BLaER1 treated with 17β-estradiol and CSF1 and Interleukin-3, amounts not matched to agents 10 nM and 100 nM (cell line): ENCODE results near the gene TYMS.

Source experiments
- H3K27ac ChIP-seq, 11 experiments: shearing (Covaris generic); formaldehyde crosslinking; 2 replicates each; pipeline ENCODE4 v1.8.1; 2022
- H3K27me3 ChIP-seq, 11 experiments: shearing (Covaris generic); formaldehyde crosslinking; 2 replicates each; pipeline ENCODE4 v1.8.1; 2022
- H3K36me3 ChIP-seq, 11 experiments: shearing (Covaris generic); formaldehyde crosslinking; 2 replicates each; pipeline ENCODE4 v1.8.1; 2022
- H3K4me1 ChIP-seq, 10 experiments: shearing (Covaris generic); formaldehyde crosslinking; 2 replicates each; pipeline ENCODE4 v1.8.1; 2022
- H3K4me2 ChIP-seq, 11 experiments: shearing (Covaris generic); formaldehyde crosslinking; 2 replicates each; pipeline ENCODE4 v1.8.1; 2022
- H3K4me3 ChIP-seq, 10 experiments: shearing (Covaris generic); formaldehyde crosslinking; 2 replicates each; pipeline ENCODE4 v1.8.1; 2022
- H3K9ac ChIP-seq, 11 experiments: shearing (Covaris generic); formaldehyde crosslinking; 2 replicates each; pipeline ENCODE4 v1.8.1; 2022
- H3K9me3 ChIP-seq, 11 experiments: shearing (Covaris generic); formaldehyde crosslinking; replicated peaks in 1 of 11; 2 replicates each; pipeline ENCODE4 v1.8.1; 2022
- H4K20me1 ChIP-seq, 11 experiments: shearing (Covaris generic); formaldehyde crosslinking; 2 replicates each; pipeline ENCODE4 v1.8.1; 2022
- Cebpa-rat ChIP-seq, 11 experiments: shearing (Covaris generic); IDR thresholded peaks; 2 replicates each; pipeline ENCODE4 v1.8.1; 2022

TYMS gene

GRCh38 chr18:654601-655000 lies 2.9 kb upstream of the TYMS start:
- TF ChIP-seq Cebpa-rat (IDR thresholded peaks at IDR 0.05) = no peak
- Histone ChIP-seq H3K4me2 (no peak overlapping the region), H3K4me3 (no peak overlapping the region), H3K4me1 (peaks cover 13 to 40% (median 34%) of the 10 kb centered on the region in 10 experiments), H3K9ac (no peak overlapping the region), H3K9me3 (peaks cover 0 to 6% (median 4%) of the 10 kb centered on the region in 11 experiments; a peak in 12 of 22 replicates), H4K20me1 (peaks cover 0 to 8% (median 0%) of the 10 kb centered on the region in 11 experiments; a peak in 1 of 22 replicates), H3K36me3 (peaks cover 0 to 10% (median 9%) of the 10 kb centered on the region in 11 experiments; a peak in 16 of 22 replicates), H3K27me3 (peaks cover 0 to 9% (median 0%) of the 10 kb centered on the region in 11 experiments; a peak in 1 of 22 replicates), H3K27ac (no peak overlapping the region)

GRCh38 chr18:655445-655844 lies 2.0 kb upstream of the TYMS start:
- peaks cover 0 to 9% (median 0%) of the 10 kb centered on the region in 11 experiments; a peak in 1 of 22 replicates for H3K27me3 ChIP-seq
- TF ChIP-seq Cebpa-rat (IDR thresholded peaks at IDR 0.05) = no peak
- H3K4me1 ChIP-seq = peaks cover 9 to 40% (median 32%) of the 10 kb centered on the region in 10 experiments
- peaks cover 0 to 14% (median 12%) of the 10 kb centered on the region in 11 experiments; a peak in 17 of 22 replicates for H3K9me3 ChIP-seq
- peaks cover 0 to 8% (median 0%) of the 10 kb centered on the region in 11 experiments; a peak in 2 of 22 replicates for H4K20me1 ChIP-seq
- H3K36me3 ChIP-seq = peaks cover 0 to 19% (median 17%) of the 10 kb centered on the region in 11 experiments; a peak in 18 of 22 replicates
- H3K27ac ChIP-seq = no peak overlapping the region
- H3K4me3 ChIP-seq = no peak overlapping the region
- no peak overlapping the region for H3K9ac ChIP-seq
- H3K4me2 ChIP-seq = peak overlapping the region in 5 of 11 experiments; percentile 83 to 97 (median 91); a peak in 7 of 22 replicates

GRCh38 chr18:658001-658946 lies 821 bp downstream of the TYMS start:
- Histone ChIP-seq H3K4me2 (peak overlapping the region; percentile 83 to 98 (median 91)), H3K27ac (peak overlapping the region in 10 of 11 experiments; percentile 43 to 99 (median 94); a peak in 20 of 22 replicates), H3K9ac (peak overlapping the region; percentile 73 to 99 (median 95)), H3K4me1 (peaks cover 6 to 29% (median 25%) of the 10 kb centered on the region in 10 experiments; a peak in 18 of 20 replicates), H4K20me1 (peaks cover 0 to 8% (median 0%) of the 10 kb centered on the region in 11 experiments; a peak in 2 of 22 replicates), H3K9me3 (peaks cover 0 to 34% (median 33%) of the 10 kb centered on the region in 11 experiments; a peak in 18 of 22 replicates), H3K4me3 (peak overlapping the region; percentile 75 to 98 (median 96)), H3K27me3 (peaks cover 0 to 9% (median 0%) of the 10 kb centered on the region in 11 experiments; a peak in 1 of 22 replicates), H3K36me3 (peaks cover 0 to 40% (median 36%) of the 10 kb centered on the region in 11 experiments; a peak in 19 of 22 replicates)
- TF ChIP-seq Cebpa-rat (IDR thresholded peaks at IDR 0.05) = no peak

GRCh38 chr18:658947-659533 lies 1.6 kb downstream of the TYMS start:
- peaks cover 0 to 41% (median 36%) of the 10 kb centered on the region in 11 experiments; a peak in 19 of 22 replicates for H3K36me3 ChIP-seq
- peak overlapping the region in 9 of 11 experiments; percentile 80 to 99 (median 94); a peak in 18 of 22 replicates for H3K27ac ChIP-seq
- peaks cover 0 to 8% (median 0%) of the 10 kb centered on the region in 11 experiments; a peak in 2 of 22 replicates for H4K20me1 ChIP-seq
- peaks cover 0 to 9% (median 0%) of the 10 kb centered on the region in 11 experiments; a peak in 1 of 22 replicates for H3K27me3 ChIP-seq
- peak overlapping the region; percentile 75 to 98 (median 96) for H3K4me3 ChIP-seq
- H3K4me2 ChIP-seq = peak overlapping the region; percentile 83 to 98 (median 91)
- TF ChIP-seq Cebpa-rat (IDR thresholded peaks at IDR 0.05) = no peak
- peaks cover 6 to 29% (median 25%) of the 10 kb centered on the region in 10 experiments; a peak in 18 of 20 replicates for H3K4me1 ChIP-seq
- H3K9me3 ChIP-seq = peaks cover 0 to 34% (median 33%) of the 10 kb centered on the region in 11 experiments; a peak in 18 of 22 replicates
- peak overlapping the region; percentile 73 to 99 (median 95); a peak in 19 of 22 replicates for H3K9ac ChIP-seq

- H3K9ac ChIP-seq = peak overlapping the region in 8 of 11 experiments; percentile 89 to 99 (median 96); a peak in 10 of 22 replicates
- H3K36me3 ChIP-seq = peaks cover 0 to 43% (median 36%) of the 10 kb centered on the region in 11 experiments; a peak in 19 of 22 replicates
- H3K9me3 ChIP-seq = peaks cover 0 to 34% (median 33%) of the 10 kb centered on the region in 11 experiments; a peak in 18 of 22 replicates
- no peak for TF ChIP-seq Cebpa-rat (IDR thresholded peaks at IDR 0.05)
- H4K20me1 ChIP-seq = peaks cover 0 to 8% (median 0%) of the 10 kb centered on the region in 11 experiments; a peak in 2 of 22 replicates
- peak overlapping the region in 8 of 10 experiments; percentile 75 to 98 (median 96); a peak in 12 of 20 replicates for H3K4me3 ChIP-seq
- H3K27me3 ChIP-seq = peaks cover 0 to 9% (median 0%) of the 10 kb centered on the region in 11 experiments; a peak in 1 of 22 replicates
- peak overlapping the region in 6 of 11 experiments; percentile 3 to 96 (median 94); a peak in 4 of 22 replicates for H3K27ac ChIP-seq
- peaks cover 6 to 29% (median 25%) of the 10 kb centered on the region in 10 experiments; a peak in 18 of 20 replicates for H3K4me1 ChIP-seq
- H3K4me2 ChIP-seq = peak overlapping the region in 10 of 11 experiments; percentile 83 to 98 (median 92); a peak in 19 of 22 replicates
These were observed 2.1 kb downstream of the TYMS start for GRCh38 chr18:659597-659996.

GRCh38 chr18:662197-662596 lies 4.7 kb downstream of the TYMS start:
- H4K20me1 ChIP-seq = peaks cover 0 to 18% (median 8%) of the 10 kb centered on the region in 11 experiments; a peak in 14 of 22 replicates
- no peak overlapping the region for H3K4me2 ChIP-seq
- no peak overlapping the region for H3K9ac ChIP-seq
- H3K9me3 ChIP-seq = peaks cover 0 to 38% (median 34%) of the 10 kb centered on the region in 11 experiments; a peak in 18 of 22 replicates
- TF ChIP-seq Cebpa-rat (IDR thresholded peaks at IDR 0.05) = no peak
- H3K36me3 ChIP-seq = peaks cover 0 to 52% (median 44%) of the 10 kb centered on the region in 11 experiments; a peak in 19 of 22 replicates
- no peak overlapping the region for H3K27ac ChIP-seq
- 0 out of 22 replicates have a peak, but pooled peaks cover 0 to 2% (median 0%) of the 10 kb centered on the region in 11 experiments for H3K27me3 ChIP-seq
- peaks cover 6 to 18% (median 15%) of the 10 kb centered on the region in 10 experiments; a peak in 17 of 20 replicates for H3K4me1 ChIP-seq
- H3K4me3 ChIP-seq = peak overlapping the region in 3 of 10 experiments; percentile 1 to 29 (median 5); a peak in 4 of 20 replicates

GRCh38 chr18:666177-666576 lies 8.7 kb downstream of the TYMS start:
- no peaks in the 10 kb centered on the region for H3K4me1 ChIP-seq
- no peak overlapping the region for H3K4me3 ChIP-seq
- peaks cover 15 to 65% (median 60%) of the 10 kb centered on the region in 11 experiments for H3K36me3 ChIP-seq
- H3K9me3 ChIP-seq = peaks cover 0 to 19% (median 13%) of the 10 kb centered on the region in 11 experiments; a peak in 18 of 22 replicates
- no peak overlapping the region for H3K4me2 ChIP-seq
- H4K20me1 ChIP-seq = peaks cover 0 to 49% (median 41%) of the 10 kb centered on the region in 11 experiments; a peak in 17 of 22 replicates
- TF ChIP-seq Cebpa-rat (IDR thresholded peaks at IDR 0.05) = no peak
- no peaks in the 10 kb centered on the region for H3K27me3 ChIP-seq
- H3K27ac ChIP-seq = no peak overlapping the region
- H3K9ac ChIP-seq = no peak overlapping the region
